ACC112 (cell line): ENCODE results near the gene APPL1.

Experiments used
- H2AFZ ChIP-seq: fragments of 200-600 bp; sonication (generic); one replicate; pipeline ENCODE4 v1.6.0; 2017; ENCODE audit warnings: antibody characterized with exemption, low read length; ENCODE audit not compliant: unreplicated experiment
- H3K27ac ChIP-seq: fragments of 200-600 bp; sonication (generic); 2 replicates; pipeline ENCODE4 v1.5.1; 2014; ENCODE audit warnings: low read depth, mild to moderate bottlenecking, antibody characterized with exemption, low read length, moderate library complexity
- H3K27me3 ChIP-seq: fragments of 200-600 bp; sonication (generic); 2 replicates; pipeline ENCODE4 v1.6.1; 2014; ENCODE audit warnings: mild to moderate bottlenecking, antibody characterized with exemption, low read length, moderate library complexity, mixed read lengths; ENCODE audit not compliant: insufficient read depth
- H3K36me3 ChIP-seq: fragments of 200-600 bp; sonication (generic); 2 replicates; pipeline ENCODE4 v1.6.1; 2016; ENCODE audit warnings: mild to moderate bottlenecking, antibody characterized with exemption, low read length, moderate library complexity, mixed read lengths; ENCODE audit not compliant: insufficient read depth
- H3K4me1 ChIP-seq: fragments of 200-600 bp; sonication (generic); one replicate; pipeline ENCODE4 v1.6.1; 2016; ENCODE audit warnings: low read length, mixed read lengths; ENCODE audit not compliant: insufficient read depth, unreplicated experiment, control insufficient read depth
- H3K4me3 ChIP-seq: fragments of 200-600 bp; sonication (generic); 2 replicates; pipeline ENCODE4 v1.5.1; 2014; ENCODE audit warnings: mild to moderate bottlenecking, low read depth, low read length
- H3K79me2 ChIP-seq: fragments of 200-600 bp; sonication (generic); one replicate; pipeline ENCODE4 v1.6.0; 2016; ENCODE audit warnings: low read length; ENCODE audit not compliant: control insufficient read depth, unreplicated experiment, insufficient read depth

The APPL1 gene

DNA sequence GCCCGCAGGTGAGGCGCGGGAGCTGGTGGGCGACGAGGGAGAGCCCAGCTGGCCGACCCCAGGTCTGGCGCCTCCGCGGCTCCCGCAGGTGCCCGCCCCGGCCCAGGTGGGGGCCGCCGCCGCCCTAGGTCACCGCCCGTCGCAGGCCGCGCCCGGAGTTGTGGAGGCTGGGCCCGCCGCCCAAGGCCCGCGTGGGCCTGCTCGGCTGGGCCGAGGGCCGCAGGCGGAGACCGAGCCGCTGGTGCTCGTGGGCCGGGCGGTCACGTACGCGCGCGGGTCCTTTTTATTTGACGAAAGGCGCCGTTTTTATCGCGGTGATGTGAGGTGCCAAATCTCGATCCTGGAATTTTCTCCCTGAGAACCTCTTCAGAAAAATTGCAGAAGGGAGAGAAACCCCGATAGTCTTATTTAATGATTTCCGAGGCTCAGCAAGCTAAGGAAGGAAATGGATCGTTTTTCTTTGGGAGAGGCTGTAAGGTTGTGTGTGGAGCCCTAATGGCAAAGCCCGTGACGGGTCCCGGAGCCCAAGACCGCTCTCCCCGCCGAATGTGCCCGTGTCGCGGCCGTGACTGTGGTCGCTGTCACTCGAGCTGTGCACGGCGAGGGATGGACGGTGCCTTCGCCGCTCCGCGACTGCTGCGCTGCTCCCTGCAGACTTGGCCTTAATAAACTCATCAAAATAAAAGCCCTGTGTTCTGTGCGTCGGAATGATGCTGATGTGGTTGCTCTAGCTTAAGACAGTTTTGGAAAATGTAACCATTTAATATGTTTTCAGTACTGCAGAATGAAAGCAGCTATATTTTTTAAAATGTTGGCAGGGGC is 612 bp downstream of the APPL1 start:
- Histone ChIP-seq H2AFZ (peak overlapping the region; percentile 88), H3K79me2 (peaks cover 45% of the 10 kb centered on the region), H3K27me3 (no peaks in the 10 kb centered on the region), H3K4me1 (peaks cover 19% of the 10 kb centered on the region), H3K4me3 (peak overlapping the region; percentile 96), H3K36me3 (no peaks in the 10 kb centered on the region), H3K27ac (peak overlapping the region; percentile 38)

DNA sequence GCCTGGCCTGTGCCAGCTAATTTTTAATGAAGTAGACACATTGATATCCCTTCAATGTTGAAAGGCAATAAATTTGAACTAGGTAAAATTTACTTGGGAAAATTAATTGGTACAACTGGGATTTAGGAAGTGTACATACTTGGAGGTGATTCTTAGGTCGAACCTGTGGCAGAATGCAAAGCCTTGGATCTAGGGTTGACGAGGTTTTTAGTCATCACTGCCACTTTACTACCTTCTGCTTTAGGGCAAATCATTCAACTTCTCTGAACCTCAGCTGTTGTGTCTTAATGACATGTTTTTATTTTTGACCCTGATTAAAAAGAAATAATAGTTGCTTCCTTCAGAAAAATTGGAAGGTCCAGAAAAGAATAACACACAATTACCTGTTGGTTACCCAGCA is 2.5 kb downstream of the APPL1 start:
- Histone ChIP-seq H3K27ac (peak overlapping the region; percentile 15; the same call in 1 of the 2 replicates), H3K79me2 (peaks cover 53% of the 10 kb centered on the region)

GRCh38 chr3:57233799-57234198 is 6.3 kb downstream of the APPL1 start:
- Histone ChIP-seq H3K4me1 (peaks cover 12% of the 10 kb centered on the region), H3K4me3 (no peak overlapping the region), H3K27ac (no peak overlapping the region), H3K36me3 (peaks cover 11% of the 10 kb centered on the region), H2AFZ (no peak overlapping the region), H3K27me3 (no peaks in the 10 kb centered on the region), H3K79me2 (peaks cover 51% of the 10 kb centered on the region)

More for the DNA sequence above, 2.5 kb downstream of the APPL1 start:
- H3K4me1 ChIP-seq, result peaks cover 15% of the 10 kb centered on the region
- H3K27me3 ChIP-seq, result no peaks in the 10 kb centered on the region
- H2AFZ ChIP-seq, result no peak overlapping the region
- H3K4me3 ChIP-seq, result peak overlapping the region; percentile 25; the same call in 1 of the 2 replicates
- no peaks in the 10 kb centered on the region for H3K36me3 ChIP-seq

DNA sequence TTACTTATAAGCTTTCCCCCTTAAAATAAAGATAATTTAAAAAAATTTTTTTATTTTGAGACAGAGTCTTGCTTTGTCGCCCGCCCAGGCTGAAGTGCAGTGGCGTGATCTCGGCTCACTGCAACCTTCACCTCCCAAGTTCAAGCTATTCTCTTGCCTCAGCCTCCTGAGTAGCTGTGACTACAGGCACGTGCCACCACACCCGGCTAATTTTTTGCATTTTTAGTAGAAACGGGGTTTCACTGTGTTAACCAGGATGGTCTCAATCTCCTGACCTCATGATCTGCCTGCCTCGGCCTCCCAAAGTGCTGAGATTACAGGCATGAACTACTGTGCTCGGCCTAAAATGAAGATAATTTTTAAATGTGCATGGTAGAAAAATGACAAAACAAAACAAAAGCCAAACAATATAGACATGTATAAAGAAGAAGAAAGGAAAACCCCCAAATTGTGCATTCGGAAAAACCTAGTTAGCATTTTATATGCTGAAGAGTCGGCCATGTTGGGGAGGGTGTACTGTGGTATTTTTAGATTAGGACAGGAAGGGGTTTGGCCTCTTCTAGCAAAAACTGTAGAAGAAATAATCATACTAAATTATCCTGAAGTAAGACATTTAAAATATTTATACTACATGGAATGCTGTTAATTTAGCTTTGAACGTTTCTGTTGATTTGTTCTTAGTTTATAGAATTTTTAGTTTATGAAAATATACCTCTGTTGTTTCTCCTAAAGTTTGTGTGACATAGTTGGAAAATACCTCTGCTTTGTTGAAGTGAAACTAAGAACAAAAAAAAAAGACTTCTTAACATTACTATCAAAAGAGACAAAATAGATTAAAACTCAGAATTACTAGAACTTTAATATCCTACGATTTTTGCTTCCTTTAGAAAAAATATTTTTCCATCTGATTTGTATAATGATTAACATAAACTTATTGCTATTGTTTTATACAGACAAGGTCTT is 7.4 kb downstream of the APPL1 start:
- H3K4me1 ChIP-seq, result peaks cover 3% of the 10 kb centered on the region
- no peak overlapping the region for H3K27ac ChIP-seq
- no peak overlapping the region for H2AFZ ChIP-seq
- no peak overlapping the region for H3K4me3 ChIP-seq
- peaks cover 46% of the 10 kb centered on the region for H3K79me2 ChIP-seq
- H3K27me3 ChIP-seq, result no peaks in the 10 kb centered on the region
- H3K36me3 ChIP-seq, result peaks cover 19% of the 10 kb centered on the region

- Histone ChIP-seq H3K36me3 (peaks cover 28% of the 10 kb centered on the region), H3K27me3 (no peaks in the 10 kb centered on the region), H3K79me2 (no peaks in the 10 kb centered on the region), H3K27ac (no peak overlapping the region), H3K4me1 (no peaks in the 10 kb centered on the region), H3K4me3 (no peak overlapping the region), H2AFZ (no peak overlapping the region)
These were observed 17.4 kb downstream of the APPL1 start for GRCh38 chr3:57244946-57245345.

GRCh38 chr3:57252404-57252803 is 24.9 kb downstream of the APPL1 start:
- H3K36me3 ChIP-seq, result peaks cover 16% of the 10 kb centered on the region
- H2AFZ ChIP-seq, result no peak overlapping the region
- peaks cover 4% of the 10 kb centered on the region for H3K4me1 ChIP-seq
- H3K27ac ChIP-seq, result no peak overlapping the region
- no peaks in the 10 kb centered on the region for H3K27me3 ChIP-seq
- no peaks in the 10 kb centered on the region for H3K79me2 ChIP-seq
- no peak overlapping the region for H3K4me3 ChIP-seq

GRCh38 chr3:57256844-57257243 is 29.3 kb downstream of the APPL1 start:
- H3K27ac ChIP-seq, result no peak overlapping the region
- no peaks in the 10 kb centered on the region for H3K27me3 ChIP-seq
- no peak overlapping the region for H2AFZ ChIP-seq
- H3K36me3 ChIP-seq, result peaks cover 16% of the 10 kb centered on the region
- H3K4me3 ChIP-seq, result no peak overlapping the region
- H3K79me2 ChIP-seq, result no peaks in the 10 kb centered on the region
- H3K4me1 ChIP-seq, result peaks cover 4% of the 10 kb centered on the region

DNA sequence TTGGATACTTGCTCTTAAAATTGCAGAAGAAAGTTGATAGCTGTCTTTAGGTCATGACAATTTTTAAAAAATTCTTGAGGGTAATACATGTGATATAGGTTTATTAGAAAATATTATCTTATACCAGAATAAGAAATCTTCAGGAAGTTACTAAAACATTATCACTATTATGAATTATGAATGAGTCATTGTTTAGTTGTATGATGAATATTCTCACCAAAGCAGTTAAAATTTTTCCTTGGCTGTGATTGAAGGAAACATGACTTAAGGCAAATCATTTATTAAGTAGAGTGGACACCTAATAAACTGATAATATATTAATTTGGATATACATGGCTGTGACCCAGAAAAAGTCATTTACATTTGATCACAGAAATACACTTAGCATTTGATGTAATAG is 30.1 kb downstream of the APPL1 start:
- Histone ChIP-seq H3K36me3 (peaks cover 19% of the 10 kb centered on the region), H2AFZ (no peak overlapping the region), H3K4me3 (no peak overlapping the region)

DNA sequence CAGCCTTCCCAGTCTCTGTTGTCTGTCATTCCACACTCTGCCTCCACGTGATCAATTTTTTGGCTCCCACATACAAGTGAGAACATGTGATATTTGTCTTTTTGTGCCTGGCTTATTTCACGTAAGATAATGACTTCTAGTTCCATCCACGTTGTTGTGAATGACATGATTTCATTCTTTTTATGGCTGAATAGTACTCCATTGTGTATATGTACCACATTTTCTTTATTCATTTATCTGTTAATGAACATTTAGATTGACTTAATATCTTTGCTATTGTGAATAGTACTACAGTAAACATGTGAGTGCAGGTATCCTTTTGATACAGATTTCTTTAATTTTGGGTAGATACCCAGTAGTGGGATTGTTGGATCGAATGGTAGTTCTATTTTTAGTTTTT is 33.6 kb downstream of the APPL1 start:
- no peaks in the 10 kb centered on the region for H3K4me1 ChIP-seq
- no peak overlapping the region for H3K4me3 ChIP-seq
- no peaks in the 10 kb centered on the region for H3K79me2 ChIP-seq
- no peak overlapping the region for H3K27ac ChIP-seq
- peaks cover 41% of the 10 kb centered on the region for H3K36me3 ChIP-seq
- H3K27me3 ChIP-seq, result no peaks in the 10 kb centered on the region
- H2AFZ ChIP-seq, result no peak overlapping the region

More for the DNA sequence above, 30.1 kb downstream of the APPL1 start:
- Histone ChIP-seq H3K79me2 (no peaks in the 10 kb centered on the region), H3K27me3 (no peaks in the 10 kb centered on the region), H3K4me1 (peaks cover 2% of the 10 kb centered on the region), H3K27ac (no peak overlapping the region)

DNA sequence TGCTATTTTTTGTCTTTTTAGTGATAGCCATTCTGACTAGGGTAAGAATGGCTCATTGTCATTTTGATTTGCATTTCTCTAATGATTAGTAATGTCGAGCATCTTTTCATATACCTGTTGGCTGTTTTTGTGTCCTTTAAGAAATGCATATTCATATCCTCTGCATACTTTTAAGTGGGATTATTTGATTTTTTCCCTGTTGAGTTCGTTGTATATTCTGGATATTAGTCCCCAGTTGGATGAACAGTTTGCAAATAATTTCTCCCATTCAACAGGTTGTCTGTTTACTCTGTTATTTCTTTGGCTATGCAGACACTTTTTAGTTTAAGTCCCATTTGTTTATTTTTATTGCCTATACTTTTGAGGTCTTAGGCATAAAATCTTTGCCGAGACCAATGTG is 34.4 kb downstream of the APPL1 start:
- H3K4me3 ChIP-seq, result no peak overlapping the region
- peaks cover 45% of the 10 kb centered on the region for H3K36me3 ChIP-seq
- H3K79me2 ChIP-seq, result no peaks in the 10 kb centered on the region
- H2AFZ ChIP-seq, result no peak overlapping the region
- H3K27ac ChIP-seq, result no peak overlapping the region
- no peaks in the 10 kb centered on the region for H3K27me3 ChIP-seq
- no peaks in the 10 kb centered on the region for H3K4me1 ChIP-seq
